ENCODE measurements around the gene TSHZ3.

Gene TSHZ3

DNA sequence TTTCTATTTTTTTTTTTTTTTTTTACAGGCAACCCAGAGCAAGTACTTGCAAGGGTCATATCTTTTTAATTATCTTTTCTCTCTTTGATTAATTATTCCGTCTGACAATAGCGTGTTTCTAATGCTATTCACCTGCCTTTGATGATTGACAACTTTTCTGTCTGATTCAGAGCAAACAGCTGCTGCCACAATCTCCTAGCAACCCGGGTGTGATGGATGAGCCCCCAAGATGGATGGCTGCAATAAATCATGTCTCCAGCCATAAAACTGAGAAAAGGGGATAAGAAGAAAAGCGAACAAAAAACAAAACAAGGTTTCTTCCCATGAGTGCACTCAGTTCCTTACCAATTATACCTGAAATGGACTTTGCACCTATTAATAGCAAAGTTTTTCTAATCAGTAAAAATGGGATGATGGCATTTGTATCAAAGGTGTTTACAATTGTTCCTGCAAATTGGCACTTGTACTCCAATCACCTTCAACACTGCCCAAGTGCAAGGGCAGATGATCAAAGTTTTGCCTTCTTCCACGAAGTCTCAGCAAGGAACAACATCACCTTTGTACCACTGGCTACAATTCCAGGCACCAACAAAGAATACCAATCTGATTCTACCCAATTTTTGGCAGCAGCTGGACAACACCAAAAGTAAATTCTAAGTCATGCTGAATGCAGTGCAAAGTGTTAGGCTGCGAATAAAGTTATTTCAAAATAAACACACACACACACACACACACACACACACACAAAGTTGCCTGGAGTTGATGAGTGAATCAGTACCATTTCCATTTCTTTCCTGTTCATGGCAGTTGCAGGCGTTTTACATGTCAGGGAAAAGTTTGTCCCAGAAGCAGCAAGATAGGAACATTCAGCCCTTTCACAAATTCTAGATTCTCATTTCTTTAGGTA is 12.0 kb downstream of the TSHZ3 start:
- no peak for DNase-seq

GRCh38 chr19:31335716-31336115 is 13.5 kb downstream of the TSHZ3 start:
- no peak for DNase-seq

GRCh38 chr19:31334849-31335624 is 14.2 kb downstream of the TSHZ3 start:
- no peak for DNase-seq

- no peak for DNase-seq
These were observed 15.0 kb downstream of the TSHZ3 start for GRCh38 chr19:31334101-31334848.

GRCh38 chr19:31332096-31332495 is 17.1 kb downstream of the TSHZ3 start:
- no peak for DNase-seq

GRCh38 chr19:31331536-31331935 is 17.7 kb downstream of the TSHZ3 start:
- DNase-seq: no peak

- DNase-seq: no peak
These were observed 18.5 kb downstream of the TSHZ3 start for GRCh38 chr19:31330761-31331160.

DNA sequence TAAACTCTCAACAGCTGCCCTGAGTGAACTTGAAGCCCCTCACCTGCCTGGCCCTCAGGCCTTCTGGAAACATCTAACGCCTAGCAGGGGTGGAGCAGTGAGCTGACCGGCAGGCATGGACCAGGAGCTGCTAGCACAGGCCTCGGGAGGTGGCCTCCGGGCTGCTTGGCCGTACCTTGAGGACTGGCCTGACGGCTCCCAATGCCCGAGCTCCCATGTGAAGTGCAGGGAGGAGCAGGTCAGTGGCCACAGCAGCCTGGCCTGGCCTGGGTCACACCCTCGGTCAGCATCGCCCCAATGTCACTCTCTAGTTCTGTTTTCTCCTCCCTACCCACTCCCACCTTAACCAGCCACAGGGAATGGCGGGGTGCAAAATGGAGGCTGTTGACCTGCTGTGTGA is 19.0 kb downstream of the TSHZ3 start:
- DNase-seq: no peak

GRCh38 chr19:31329819-31330218 is 19.4 kb downstream of the TSHZ3 start:
- DNase-seq: no peak

DNA sequence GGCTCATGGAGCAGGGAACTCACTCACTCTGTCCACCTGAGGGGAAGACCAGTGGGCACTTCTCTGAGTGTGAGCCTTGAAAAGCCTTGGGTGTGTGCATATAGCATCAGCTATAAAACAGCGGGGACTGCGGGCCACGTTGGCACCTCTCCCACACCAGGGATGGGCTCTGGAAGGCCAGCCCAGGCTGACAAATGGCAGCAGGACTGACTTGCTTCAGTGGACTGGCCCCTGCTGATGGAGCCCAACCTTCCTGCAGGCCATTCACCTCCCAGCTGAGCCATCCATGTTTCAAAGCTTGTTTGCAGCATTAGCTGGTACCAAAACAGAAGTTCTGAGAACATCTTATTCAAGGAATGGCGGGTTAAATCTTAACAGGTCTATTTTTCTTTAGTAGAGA is 21.0 kb downstream of the TSHZ3 start:
- DNase-seq: no peak

DNA sequence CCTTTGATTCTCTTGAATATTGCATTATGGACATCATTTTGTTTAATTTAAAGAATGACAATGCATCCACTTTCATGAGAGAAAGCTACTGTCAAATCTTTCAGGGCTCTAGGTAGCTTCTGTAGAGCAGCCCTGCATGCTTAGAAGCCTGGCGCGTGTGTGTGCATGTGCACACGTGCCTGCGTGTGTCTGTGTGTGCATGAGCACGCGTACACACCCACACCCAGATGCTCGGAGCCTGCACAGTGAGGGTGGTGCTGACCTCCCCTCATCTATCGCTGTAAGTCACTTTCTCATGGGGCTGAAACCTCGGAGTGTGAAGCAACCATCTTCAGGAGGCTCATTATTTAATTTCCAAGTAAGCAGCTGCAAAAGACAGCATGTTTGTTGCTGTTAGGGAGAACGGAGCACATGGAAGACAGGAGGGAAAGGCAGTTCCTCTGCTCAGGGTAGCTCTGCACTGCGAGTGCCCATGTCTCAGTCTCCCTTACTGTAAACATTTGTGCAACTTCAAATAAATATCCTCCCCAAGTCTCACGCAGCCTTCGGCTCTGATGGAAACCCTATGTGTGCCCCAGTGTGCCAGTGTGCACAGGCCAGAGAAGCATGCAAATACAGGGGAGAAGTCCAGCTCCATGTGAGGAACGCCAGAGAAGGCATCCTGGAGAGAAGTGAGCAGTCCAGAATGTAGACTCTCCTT is 22.8 kb downstream of the TSHZ3 start:
- no peak for DNase-seq

GRCh38 chr19:31325342-31325741 is 23.9 kb downstream of the TSHZ3 start:
- no peak for DNase-seq

DNA sequence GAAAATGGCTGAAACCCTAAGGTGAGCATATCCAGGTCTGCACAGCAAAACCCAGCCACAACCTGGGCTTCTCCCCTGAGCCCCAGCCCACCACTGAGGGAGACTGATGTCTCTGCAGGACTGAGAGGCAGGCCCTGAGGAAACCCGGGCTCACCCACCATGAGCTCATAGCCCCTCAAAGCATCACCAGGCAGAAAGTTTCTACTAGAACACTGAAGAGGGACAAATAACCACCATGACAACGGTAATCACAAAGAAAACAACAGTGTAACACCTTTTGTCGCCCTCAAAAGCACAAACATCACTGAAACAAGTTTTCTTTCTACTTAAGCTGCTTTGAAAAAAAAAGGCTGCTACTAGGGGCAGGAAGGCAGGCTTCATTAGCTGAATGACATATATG is 29.8 kb downstream of the TSHZ3 start:
- no peak for DNase-seq

DNA sequence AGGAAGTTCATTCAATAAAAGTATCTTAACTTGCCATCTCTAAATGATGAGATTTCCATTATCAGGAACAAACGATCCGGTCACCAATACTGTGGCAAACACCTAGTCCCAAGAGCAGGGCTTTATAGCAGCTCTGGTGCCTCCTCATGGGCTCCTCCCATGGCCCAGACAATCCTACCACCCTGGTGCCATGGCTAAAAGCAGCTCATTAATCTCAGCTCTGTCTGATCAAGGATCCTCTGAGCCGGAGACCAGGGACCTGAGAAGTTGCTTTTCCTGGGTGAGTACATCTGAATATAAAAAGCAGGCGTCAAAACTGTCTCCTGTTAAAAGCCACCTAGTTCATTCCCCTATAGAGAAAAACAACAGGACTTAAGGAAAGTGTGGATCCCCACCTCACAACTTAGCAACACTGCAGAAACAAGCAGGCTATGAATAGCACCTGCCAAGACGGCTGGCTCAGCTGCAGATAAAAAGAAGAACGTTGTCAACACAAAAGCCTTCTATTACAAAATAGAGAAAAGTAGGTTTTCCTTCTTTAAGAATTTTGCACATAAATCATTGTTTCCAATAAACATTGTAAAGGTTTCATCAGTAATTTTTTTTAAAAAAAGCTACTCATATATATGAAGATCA is 30.3 kb downstream of the TSHZ3 start:
- DNase-seq: no peak

GRCh38 chr19:31317570-31317969 is 31.7 kb downstream of the TSHZ3 start:
- DNase-seq: no peak

- no peak for DNase-seq
These were observed 32.1 kb downstream of the TSHZ3 start for GRCh38 chr19:31317093-31317492.

GRCh38 chr19:31316201-31316951 is 32.9 kb downstream of the TSHZ3 start:
- no peak for DNase-seq

DNA sequence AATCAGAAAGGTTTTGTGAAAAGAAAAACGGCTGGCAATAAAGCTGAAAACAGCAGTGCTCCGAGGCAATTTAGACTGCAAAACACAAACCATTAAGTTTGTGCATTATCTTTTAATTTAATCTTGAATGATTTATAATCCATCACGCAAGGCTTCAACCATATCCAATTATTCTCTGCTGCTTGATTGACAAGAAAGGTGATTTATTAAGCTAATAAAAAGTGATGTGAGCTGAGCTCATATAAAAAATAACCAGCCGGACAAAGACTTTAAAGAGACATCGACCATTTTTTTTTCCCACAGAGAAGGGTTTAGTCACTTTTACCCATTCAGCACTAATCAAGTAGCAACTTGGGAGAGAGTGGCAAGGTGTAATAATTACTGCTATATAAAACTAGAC is 33.6 kb downstream of the TSHZ3 start:
- no peak for DNase-seq

DNA sequence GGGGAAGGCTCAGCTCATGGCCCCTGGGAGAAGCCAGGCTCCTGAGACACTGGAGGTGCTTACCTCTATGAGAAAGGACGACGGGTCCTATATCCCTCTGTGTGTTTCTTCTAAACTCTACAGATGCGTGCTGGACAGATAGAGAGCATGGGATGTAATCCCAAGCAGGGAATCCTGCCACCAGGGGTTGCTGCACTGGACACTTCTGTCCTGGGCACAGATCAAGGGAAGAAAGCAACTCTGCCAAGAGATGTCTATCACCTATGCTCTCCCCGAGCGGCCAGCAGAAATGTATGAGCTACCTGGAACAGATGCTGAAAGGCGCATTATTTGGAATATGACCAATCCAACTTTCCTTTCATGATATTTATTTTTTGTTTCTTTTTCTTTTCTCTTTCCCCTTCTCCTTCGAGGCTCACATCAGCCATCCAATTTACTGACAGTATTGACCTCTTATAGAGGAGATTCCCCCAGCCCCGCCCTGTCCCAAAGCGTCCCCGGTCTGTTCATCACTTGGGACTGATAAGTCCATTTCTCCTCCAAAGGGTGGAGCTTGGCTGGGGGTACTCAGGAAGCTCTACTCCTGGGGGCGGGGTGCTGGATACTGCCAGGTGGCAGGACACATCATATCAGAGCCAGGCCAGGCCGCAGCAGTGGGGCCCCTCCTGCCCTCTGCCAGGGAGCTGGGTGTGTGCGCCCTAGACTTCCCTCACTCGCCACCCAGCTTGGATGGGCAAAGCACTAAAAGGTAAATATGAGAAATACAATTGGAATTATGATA is 34.2 kb downstream of the TSHZ3 start:
- DNase-seq: no peak

GRCh38 chr19:31314156-31314555 is 35.1 kb downstream of the TSHZ3 start:
- no peak for DNase-seq
